IPS-18a (cell line): ENCODE results near the gene SLC4A1.

ENCODE experiments used
- H3K27ac ChIP-seq: one replicate; pipeline ENCODE4 v1.5.1; 2013; ENCODE audit warnings: low read length
- H3K27me3 ChIP-seq: one replicate; pipeline ENCODE4 v1.6.1; 2013; ENCODE audit warnings: mild to moderate bottlenecking, low read length; ENCODE audit not compliant: control insufficient read depth, insufficient read depth
- H3K36me3 ChIP-seq: one replicate; pipeline ENCODE4 v1.6.1; 2013; ENCODE audit warnings: low read depth, low read length; ENCODE audit not compliant: control insufficient read depth
- H3K4me1 ChIP-seq: one replicate; pipeline ENCODE4 v1.6.1; 2013; ENCODE audit warnings: low read depth, low read length; ENCODE audit not compliant: control insufficient read depth
- H3K4me3 ChIP-seq: one replicate; pipeline ENCODE4 v1.5.1; 2013; ENCODE audit warnings: low read length
- H3K9ac ChIP-seq: one replicate; pipeline ENCODE4 v1.6.1; 2013; ENCODE audit warnings: mild to moderate bottlenecking, low read length, moderate library complexity
- H3K9me3 ChIP-seq: one replicate; pipeline ENCODE4 v1.6.1; 2013; ENCODE audit warnings: low read depth, low read length; ENCODE audit not compliant: control insufficient read depth

The SLC4A1 gene

GRCh38 chr17:44309472-44309871, 41.5 kb upstream of the SLC4A1 start:
- H3K4me1 ChIP-seq = peaks cover 22% of the 10 kb centered on the region
- no peak overlapping the region for H3K9ac ChIP-seq
- H3K27me3 ChIP-seq = peaks cover 22% of the 10 kb centered on the region
- H3K27ac ChIP-seq = no peak overlapping the region
- peak overlapping the region; percentile 52 for H3K4me3 ChIP-seq
- H3K9me3 ChIP-seq = no peaks in the 10 kb centered on the region
- H3K36me3 ChIP-seq = no peaks in the 10 kb centered on the region

GRCh38 chr17:44308865-44309264, 40.9 kb upstream of the SLC4A1 start:
- no peaks in the 10 kb centered on the region for H3K36me3 ChIP-seq
- no peak overlapping the region for H3K9ac ChIP-seq
- peak overlapping the region; percentile 52 for H3K4me3 ChIP-seq

GRCh38 chr17:44308320-44308818, 40.4 kb upstream of the SLC4A1 start, which contains the start of gene RUNDC3A:
Gene RUNDC3A, plus strand, starts transcription at chr17:44308601. Its CDS starts 232 bp downstream, at chr17:44308833.
- H3K4me3 ChIP-seq = peak within 1 kb of the TSS; percentile 70
- H3K36me3 ChIP-seq = no peaks in the 10 kb centered on the region
- H3K4me1 ChIP-seq = peaks cover 22% of the 10 kb centered on the region
- no peak within 1 kb of the TSS for H3K27ac ChIP-seq
- H3K9ac ChIP-seq = peak within 1 kb of the TSS; percentile 21
- H3K9me3 ChIP-seq = no peaks in the 10 kb centered on the region
- H3K27me3 ChIP-seq = peaks cover 11% of the 10 kb centered on the region

More at GRCh38 chr17:44308865-44309264, 40.9 kb upstream of the SLC4A1 start:
- Histone ChIP-seq H3K4me1 (peaks cover 22% of the 10 kb centered on the region), H3K27ac (no peak overlapping the region), H3K9me3 (no peaks in the 10 kb centered on the region), H3K27me3 (peaks cover 16% of the 10 kb centered on the region)

- peaks cover 8% of the 10 kb centered on the region for H3K27me3 ChIP-seq
- H3K9ac ChIP-seq = peak overlapping the region; percentile 21
- no peaks in the 10 kb centered on the region for H3K36me3 ChIP-seq
- H3K4me1 ChIP-seq = peaks cover 22% of the 10 kb centered on the region
- H3K4me3 ChIP-seq = peak overlapping the region; percentile 70
- H3K9me3 ChIP-seq = no peaks in the 10 kb centered on the region
- no peak overlapping the region for H3K27ac ChIP-seq
These were observed 39.7 kb upstream of the SLC4A1 start for GRCh38 chr17:44307387-44308186.

- no peak overlapping the region for H3K4me3 ChIP-seq
- no peaks in the 10 kb centered on the region for H3K36me3 ChIP-seq
- peaks cover 8% of the 10 kb centered on the region for H3K27me3 ChIP-seq
- H3K27ac ChIP-seq = no peak overlapping the region
- no peak overlapping the region for H3K9ac ChIP-seq
- no peaks in the 10 kb centered on the region for H3K9me3 ChIP-seq
- H3K4me1 ChIP-seq = peaks cover 14% of the 10 kb centered on the region
These were observed 36.7 kb upstream of the SLC4A1 start for GRCh38 chr17:44304651-44305050.

GRCh38 chr17:44297975-44298374, 30.0 kb upstream of the SLC4A1 start:
- Histone ChIP-seq H3K27me3 (no peaks in the 10 kb centered on the region), H3K9ac (no peak overlapping the region), H3K4me1 (no peaks in the 10 kb centered on the region), H3K36me3 (no peaks in the 10 kb centered on the region), H3K27ac (no peak overlapping the region), H3K4me3 (no peak overlapping the region), H3K9me3 (no peaks in the 10 kb centered on the region)

- Histone ChIP-seq H3K27ac (no peak overlapping the region), H3K4me3 (no peak overlapping the region), H3K9ac (no peak overlapping the region), H3K4me1 (no peaks in the 10 kb centered on the region), H3K36me3 (no peaks in the 10 kb centered on the region), H3K9me3 (no peaks in the 10 kb centered on the region), H3K27me3 (no peaks in the 10 kb centered on the region)
These were observed 25.7 kb upstream of the SLC4A1 start for GRCh38 chr17:44293509-44294226.

GRCh38 chr17:44287651-44288050, 19.7 kb upstream of the SLC4A1 start:
- H3K27me3 ChIP-seq = no peaks in the 10 kb centered on the region
- no peak overlapping the region for H3K4me3 ChIP-seq
- H3K4me1 ChIP-seq = no peaks in the 10 kb centered on the region
- H3K9ac ChIP-seq = no peak overlapping the region
- H3K36me3 ChIP-seq = no peaks in the 10 kb centered on the region
- no peaks in the 10 kb centered on the region for H3K9me3 ChIP-seq
- H3K27ac ChIP-seq = no peak overlapping the region

- H3K9ac ChIP-seq = no peak overlapping the region
- H3K27me3 ChIP-seq = no peaks in the 10 kb centered on the region
- no peaks in the 10 kb centered on the region for H3K9me3 ChIP-seq
- H3K27ac ChIP-seq = no peak overlapping the region
- no peaks in the 10 kb centered on the region for H3K36me3 ChIP-seq
- H3K4me1 ChIP-seq = peaks cover 9% of the 10 kb centered on the region
- H3K4me3 ChIP-seq = no peak overlapping the region
These were observed 16.1 kb upstream of the SLC4A1 start for GRCh38 chr17:44284024-44284400.

- peaks cover 9% of the 10 kb centered on the region for H3K4me1 ChIP-seq
- H3K27ac ChIP-seq = no peak overlapping the region
These were observed 15.5 kb upstream of the SLC4A1 start for GRCh38 chr17:44283344-44284023.

GRCh38 chr17:44282264-44282663, 14.3 kb upstream of the SLC4A1 start:
- Histone ChIP-seq H3K9me3 (no peaks in the 10 kb centered on the region), H3K4me1 (peaks cover 9% of the 10 kb centered on the region), H3K36me3 (no peaks in the 10 kb centered on the region), H3K4me3 (no peak overlapping the region), H3K27ac (no peak overlapping the region), H3K9ac (no peak overlapping the region), H3K27me3 (no peaks in the 10 kb centered on the region)

More at GRCh38 chr17:44283344-44284023, 15.5 kb upstream of the SLC4A1 start:
- no peaks in the 10 kb centered on the region for H3K27me3 ChIP-seq
- no peaks in the 10 kb centered on the region for H3K36me3 ChIP-seq
- H3K9ac ChIP-seq = no peak overlapping the region
- no peak overlapping the region for H3K4me3 ChIP-seq
- no peaks in the 10 kb centered on the region for H3K9me3 ChIP-seq
